ENCODE measurements around the gene GUF1.

DNA sequence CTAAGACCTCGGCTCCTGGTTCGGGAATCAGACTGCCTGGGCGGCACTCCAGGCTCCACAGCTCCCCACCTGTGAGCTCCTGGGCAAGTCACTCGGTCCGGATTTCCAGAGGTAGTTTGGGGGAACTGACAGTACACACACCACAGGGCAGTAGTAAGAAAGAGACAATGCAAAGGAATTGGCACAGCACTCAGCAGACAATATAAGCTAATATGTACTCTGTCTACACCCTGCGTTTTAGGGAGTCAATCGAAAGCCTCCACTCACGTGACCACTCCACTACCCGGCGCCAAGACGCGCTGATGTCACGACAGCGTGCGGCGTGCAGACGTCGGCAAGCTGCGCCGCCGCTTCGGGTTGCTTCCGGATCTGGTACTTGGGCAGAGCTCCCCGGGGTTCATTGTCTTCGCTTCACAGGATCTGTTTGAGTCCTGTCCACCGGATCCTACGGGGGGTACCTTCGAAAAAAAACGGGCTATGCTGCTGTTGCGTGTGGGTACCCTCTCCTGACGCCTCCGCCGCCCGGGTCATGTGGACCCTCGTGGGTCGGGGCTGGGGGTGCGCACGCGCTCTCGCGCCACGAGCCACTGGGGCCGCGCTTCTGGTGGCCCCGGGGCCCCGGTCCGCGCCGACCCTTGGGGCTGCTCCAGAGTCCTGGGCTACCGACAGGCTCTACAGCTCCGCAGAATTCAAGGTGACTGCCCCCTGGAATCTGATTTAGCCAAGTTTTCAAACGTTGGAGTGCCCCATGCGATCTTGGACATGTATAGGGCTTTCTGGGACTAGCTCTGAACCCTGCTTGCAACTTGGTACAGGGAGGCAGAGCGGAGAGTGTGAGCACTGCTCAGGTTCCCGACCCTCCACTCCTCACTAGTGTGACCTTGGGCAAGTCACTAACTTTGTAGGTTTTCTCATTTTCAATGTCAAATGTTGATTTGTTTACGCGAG is at the start of gene GUF1:
- no peak; the same call in 1 of the 2 replicates for TF ChIP-seq GATA2 (IDR thresholded peaks at IDR 0.05; ENCODE audit: low read depth, low read length)
- no peak for TF ChIP-seq GATA3 (IDR thresholded peaks at IDR 0.05; ENCODE audit: low read depth, low read length)
